Measurements from ENCODE around the gene VMP1.
"Not testable (repeated sequence)": the region's sequence is repeated elsewhere in the genome, so short reads cannot be mapped to it uniquely, and the experiment has no call there.

DNA sequence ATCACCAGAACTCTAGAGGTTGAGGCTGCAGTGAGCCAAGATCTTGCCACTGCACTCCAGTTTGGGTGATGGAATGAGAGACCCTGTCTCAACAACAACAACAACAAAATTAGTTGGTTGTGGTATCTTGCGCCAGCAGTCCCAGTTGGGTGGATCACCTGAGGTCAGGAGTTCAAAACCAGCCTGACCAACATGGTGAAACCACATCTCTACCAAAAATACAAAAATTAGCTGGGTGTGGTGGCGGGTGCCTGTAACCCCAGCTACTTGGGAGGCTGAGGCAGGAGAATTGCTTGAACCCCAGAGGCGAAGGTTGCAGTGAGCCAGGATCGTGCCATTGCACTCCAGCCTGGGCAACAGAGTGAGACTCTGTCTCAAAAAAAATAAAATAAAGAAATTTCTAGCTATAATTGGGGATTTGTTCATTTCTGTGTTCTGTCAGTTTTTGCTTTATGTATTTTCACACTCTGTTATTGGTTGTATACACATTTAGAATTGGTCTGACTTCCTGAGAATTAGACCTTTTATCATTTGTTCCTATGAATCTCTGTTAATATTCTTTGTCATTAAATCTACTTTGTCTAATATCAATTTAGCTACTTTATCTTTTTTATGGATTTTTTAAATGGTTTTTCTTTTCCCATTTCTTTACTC, 51.7 kb downstream of the VMP1 start:
- not testable (repeated sequence) for TF ChIP-seq EZH2 (IDR thresholded peaks at IDR 0.05; ENCODE audit: insufficient read depth, poor library complexity, severe bottlenecking); EZH2phosphoT487 (IDR thresholded peaks at IDR 0.05; ENCODE audit: insufficient read depth, low read depth)
